Fibroblast of lung (primary cell): ENCODE measurements around the gene LRIT2. TPM values are rescaled to one million over a fixed set of nuclear protein-coding genes. Genes with fewer than 3 reads are reported as not detected.

Source experiments
- DNase-seq, 2 donors: peaks; one replicate each; pipeline versions ENCODE4 v3.0.0 to v3.0.0-alpha.2; 2010; ENCODE audit warnings: low read depth in 2 of 2
- H2AFZ ChIP-seq: 2 replicates; pipeline ENCODE4 v1.5.1; 2012; ENCODE audit warnings: low read length, control low read depth, inconsistent platforms
- H3K27ac ChIP-seq: 2 replicates; pipeline ENCODE4 v1.5.1; 2011; ENCODE audit warnings: low read length, control low read depth; ENCODE audit not compliant: insufficient read depth
- H3K27me3 ChIP-seq: 2 replicates; pipeline ENCODE4 v1.5.1; 2011; ENCODE audit warnings: mild to moderate bottlenecking, low read length; ENCODE audit not compliant: control insufficient read depth, insufficient read depth
- H3K36me3 ChIP-seq: 2 replicates; pipeline ENCODE4 v1.5.1; 2011; ENCODE audit warnings: low read length; ENCODE audit not compliant: control insufficient read depth, insufficient read depth
- H3K4me1 ChIP-seq: 2 replicates; pipeline ENCODE4 v1.5.1; 2011; ENCODE audit warnings: low read length; ENCODE audit not compliant: control insufficient read depth, insufficient read depth; ENCODE audit errors: extremely low read depth
- H3K4me2 ChIP-seq: 2 replicates; pipeline ENCODE4 v1.5.1; 2011; ENCODE audit warnings: low read length, control low read depth; ENCODE audit not compliant: insufficient read depth; ENCODE audit errors: extremely low read depth
- H3K4me3 ChIP-seq, 4 experiments: fragments of 200-600 bp in 1 of 4; sonication (generic) in 1 of 4; replicated peaks in 1 of 4; 2 replicates each; pipeline ENCODE4 v1.5.1; 2011 to 2016; ENCODE audit warnings: low read length in 4 of 4, low read depth in 3 of 4, mild to moderate bottlenecking in 3 of 4, control low read depth in 2 of 4, inconsistent platforms in 1 of 4, mixed read lengths in 1 of 4; ENCODE audit not compliant: insufficient read depth in 1 of 4; ENCODE audit errors: control extremely low read depth in 1 of 4
- H3K79me2 ChIP-seq: 2 replicates; pipeline ENCODE4 v1.5.1; 2012; ENCODE audit warnings: mild to moderate bottlenecking, low read length, inconsistent platforms; ENCODE audit not compliant: control insufficient read depth, insufficient read depth
- H3K9ac ChIP-seq: 2 replicates; pipeline ENCODE4 v1.5.1; 2011; ENCODE audit warnings: mild to moderate bottlenecking, low read length, control low read depth; ENCODE audit not compliant: insufficient read depth
- H3K9me3 ChIP-seq: 2 replicates; pipeline ENCODE4 v1.5.1; 2012; ENCODE audit warnings: low read depth, low read length; ENCODE audit not compliant: control insufficient read depth, insufficient read depth
- H4K20me1 ChIP-seq: 2 replicates; pipeline ENCODE4 v1.5.1; 2011; ENCODE audit warnings: low read length; ENCODE audit not compliant: control insufficient read depth, insufficient read depth; ENCODE audit errors: extremely low read depth
- CTCF ChIP-seq, 2 donors: IDR thresholded peaks in 1 of 2; conservative IDR thresholded peaks in 1 of 2; 1 replicate in 1 of 2; 2 replicates in 1 of 2; pipeline ENCODE4 v1.5.1; 2011 to 2012; ENCODE audit warnings: low read length in 2 of 2, control low read depth in 1 of 2, inconsistent platforms in 1 of 2, low read depth in 1 of 2, mild to moderate bottlenecking in 1 of 2
- EZH2 ChIP-seq: IDR thresholded peaks from 2 replicates; pipeline ENCODE4 v1.5.1; 2012; ENCODE audit warnings: low read length, control low read depth, mild to moderate bottlenecking; ENCODE audit errors: missing control alignments
- polyA plus RNA-seq, 2 donors: library from polyadenylated mRNA; depleted of rRNA in 1 of 2; stranded (reverse) in 1 of 2; unstranded in 1 of 2; fragments of >200 nt; gene quantifications; 2 replicates each; pipeline ENCODE4 v1.2.1, GENCODE V29; 2011 to 2012; ENCODE audit warnings: missing spikeins in 1 of 2
- total RNA-seq: library from RNA; depleted of rRNA; stranded (reverse); fragments of >200 nt; gene quantifications from 2 replicates; pipeline ENCODE4 v1.2.1, GENCODE V29; 2014

LRIT2 gene
- total and polyA plus RNA-seq, 2 donors (not counting 1 experiment from before 2014, with no cell fraction given) = not detected

- H3K4me2 ChIP-seq = no peak overlapping the region
- DNase-seq = no peak
- H3K4me1 ChIP-seq = no peaks in the 10 kb centered on the region
- H3K9ac ChIP-seq = no peak overlapping the region
- TF ChIP-seq CTCF (conservative IDR thresholded peaks at IDR 0.05 in 1 of 2, IDR thresholded peaks at IDR 0.05 in 1 of 2; ENCODE audit: low read depth in 1 of 2, low read length in 2 of 2) (no peak), EZH2 (no peak)
- H3K27me3 ChIP-seq = no peaks in the 10 kb centered on the region
- H3K36me3 ChIP-seq = no peaks in the 10 kb centered on the region
- no peak overlapping the region for H3K27ac ChIP-seq
- no peaks in the 10 kb centered on the region for H3K9me3 ChIP-seq
- no peak overlapping the region for H3K4me3 ChIP-seq
- no peaks in the 10 kb centered on the region for H3K79me2 ChIP-seq
- no peak overlapping the region for H2AFZ ChIP-seq
- no peaks in the 10 kb centered on the region for H4K20me1 ChIP-seq
Observed at GRCh38 chr10:84205853-84206525, 19.4 kb downstream of the LRIT2 start.

- Histone ChIP-seq H2AFZ (no peak overlapping the region), H3K4me2 (no peak overlapping the region), H3K9me3 (no peaks in the 10 kb centered on the region), H3K4me1 (no peaks in the 10 kb centered on the region), H3K9ac (no peak overlapping the region), H3K27me3 (no peaks in the 10 kb centered on the region), H3K4me3 (no peak overlapping the region), H3K27ac (no peak overlapping the region), H3K79me2 (no peaks in the 10 kb centered on the region), H4K20me1 (no peaks in the 10 kb centered on the region), H3K36me3 (no peaks in the 10 kb centered on the region)
- peak; percentile 65 to 74 for TF ChIP-seq CTCF (conservative IDR thresholded peaks at IDR 0.05 in 1 of 2, IDR thresholded peaks at IDR 0.05 in 1 of 2; ENCODE audit: low read depth in 1 of 2, low read length in 2 of 2)
- TF ChIP-seq EZH2 = no peak
- peak; percentile 6 to 22 for DNase-seq
Observed at GRCh38 chr10:84205049-84205852, 20.1 kb downstream of the LRIT2 start.

GRCh38 chr10:84204610-84205009 is 20.7 kb downstream of the LRIT2 start:
- H3K9ac ChIP-seq = no peak overlapping the region
- no peaks in the 10 kb centered on the region for H3K27me3 ChIP-seq
- no peak overlapping the region for H3K27ac ChIP-seq
- H2AFZ ChIP-seq = no peak overlapping the region
- H3K36me3 ChIP-seq = no peaks in the 10 kb centered on the region
- H3K4me2 ChIP-seq = no peak overlapping the region
- no peaks in the 10 kb centered on the region for H3K9me3 ChIP-seq
- no peak overlapping the region for H3K4me3 ChIP-seq
- H3K79me2 ChIP-seq = no peaks in the 10 kb centered on the region
- no peaks in the 10 kb centered on the region for H3K4me1 ChIP-seq
- no peaks in the 10 kb centered on the region for H4K20me1 ChIP-seq
- TF ChIP-seq EZH2 (no peak), CTCF (conservative IDR thresholded peaks at IDR 0.05 in 1 of 2, IDR thresholded peaks at IDR 0.05 in 1 of 2; ENCODE audit: low read depth in 1 of 2, low read length in 2 of 2) (no peak)
- no peak for DNase-seq
